T47D (cell line): ENCODE data around the gene CDHR2.

Source experiments
- DNase-seq, 2 experiments: peaks; one replicate each; pipeline versions ENCODE4 v3.0.0 to v3.0.0-alpha.2; 2011 to 2012; ENCODE audit warnings: low read depth in 1 of 2, low spot score in 1 of 2
- JUND ChIP-seq: IDR thresholded peaks from 2 replicates; pipeline ENCODE4 v1.6.1; 2012; ENCODE audit warnings: low read depth
- in situ Hi-C: cut with HindIII; loops from 2 replicates; pipeline ENCODE4 v1.10.0; 2016; ENCODE audit warnings: low sequenced_read_pairs, low pct_unique_long_range_greater_than_20kb

The CDHR2 gene

GRCh38 chr5:176642675-176643490 is 93.7 kb downstream of the CDHR2 start:
- in situ Hi-C loops = no loop called here

DNA sequence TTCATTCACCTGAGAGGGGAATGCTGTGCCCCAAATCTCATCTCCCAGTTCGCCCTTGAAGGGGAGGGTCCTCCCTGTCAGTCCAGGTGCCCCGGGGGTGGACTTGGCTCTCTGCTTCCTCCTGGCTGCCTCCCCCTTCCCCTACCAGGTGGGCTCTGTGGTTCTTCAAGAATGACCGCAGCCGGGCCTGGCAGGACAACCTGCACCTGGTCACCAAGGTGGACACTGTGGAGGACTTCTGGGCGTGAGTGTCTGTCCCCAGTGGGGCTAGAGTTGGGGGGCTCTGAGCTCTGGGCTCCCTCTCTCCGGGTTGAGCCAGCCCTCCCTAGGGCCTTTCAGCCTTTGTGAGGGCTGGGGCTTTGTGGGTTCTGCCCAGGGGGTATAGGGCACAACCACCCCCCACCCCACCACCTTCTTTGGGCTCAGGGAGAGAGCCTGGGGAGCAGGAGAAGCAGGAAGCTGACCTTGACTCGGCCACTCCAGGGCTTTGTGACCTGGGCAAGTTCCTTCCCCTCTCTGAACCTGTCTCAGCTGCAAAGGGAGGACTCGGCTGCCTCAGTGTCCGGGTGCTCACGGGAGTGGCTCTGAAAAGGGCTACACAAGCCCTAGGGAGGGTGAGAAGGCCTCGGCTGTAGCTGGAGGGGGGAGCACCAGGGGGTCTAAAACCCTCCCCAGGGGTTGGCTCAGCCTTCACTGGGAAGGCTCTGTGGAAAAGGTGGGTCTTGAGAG is 94.5 kb downstream of the CDHR2 start:
- in situ Hi-C loops = no loop called here
- no peak for TF ChIP-seq JUND
- no peak for DNase-seq

More at GRCh38 chr5:176642675-176643490, 93.7 kb downstream of the CDHR2 start:
- no peak for TF ChIP-seq JUND
- peak in 1 of 2 experiments; percentile 62 for DNase-seq

DNA sequence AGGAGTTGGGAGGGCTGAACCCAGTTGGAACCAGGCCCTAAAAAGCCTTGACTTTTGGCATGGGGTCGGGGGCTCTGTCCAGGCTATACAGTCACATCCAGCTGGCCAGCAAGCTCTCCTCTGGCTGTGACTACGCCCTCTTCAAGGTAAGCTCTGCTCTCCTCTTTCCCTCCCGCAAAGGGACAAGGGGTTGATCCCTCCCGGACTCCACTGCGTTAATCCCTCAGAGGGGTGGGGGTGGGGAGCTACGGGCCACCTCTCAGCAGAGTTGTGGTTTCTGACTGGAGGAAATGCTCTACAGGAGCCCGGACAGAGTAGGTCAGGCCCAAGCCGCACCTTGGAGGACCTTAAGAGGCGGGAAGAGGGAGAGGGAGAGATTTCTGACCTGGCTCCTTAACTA is 95.2 kb downstream of the CDHR2 start:
- TF ChIP-seq JUND = no peak
- no peak for DNase-seq
- in situ Hi-C loops = no loop called here

DNA sequence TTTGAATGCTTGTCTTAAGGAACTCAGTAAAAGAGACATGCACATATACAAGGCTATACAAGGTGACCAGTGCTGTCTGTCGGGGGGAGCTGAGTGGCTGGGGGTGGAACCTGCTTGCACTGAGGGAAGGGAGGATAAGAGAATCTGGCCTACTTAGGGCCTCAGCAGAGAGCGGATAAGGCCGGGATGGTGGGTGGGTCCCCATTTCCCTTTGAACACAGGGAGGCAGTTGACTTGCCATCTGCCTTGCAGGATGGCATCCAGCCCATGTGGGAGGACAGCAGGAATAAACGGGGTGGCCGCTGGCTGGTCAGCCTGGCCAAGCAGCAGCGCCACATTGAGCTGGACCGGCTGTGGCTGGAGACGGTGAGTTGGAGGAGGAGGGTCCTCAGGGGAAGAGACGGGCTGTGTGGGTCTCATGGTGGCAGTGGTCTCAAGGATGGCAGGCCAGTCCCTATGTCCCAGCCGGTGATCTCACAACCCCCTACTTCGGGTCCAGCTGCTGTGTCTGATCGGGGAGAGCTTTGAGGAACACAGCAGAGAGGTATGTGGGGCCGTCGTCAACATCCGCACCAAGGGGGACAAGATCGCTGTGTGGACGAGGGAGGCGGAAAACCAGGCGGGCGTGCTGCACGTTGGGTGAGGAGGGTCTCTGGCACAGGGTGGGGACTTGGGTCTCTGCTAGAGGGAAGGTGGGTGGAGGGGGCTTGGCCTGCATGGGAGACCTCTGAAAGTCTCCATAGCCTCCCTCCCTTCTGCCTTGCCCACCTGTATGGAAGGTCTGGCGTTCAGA is 95.9 kb downstream of the CDHR2 start:
- in situ Hi-C loops = no loop called here
- no peak for TF ChIP-seq JUND
- no peak for DNase-seq
